Upper lobe of left lung (tissue), 6 donors: ENCODE results near the gene CANT1. TPM values are rescaled to one million over a fixed set of nuclear protein-coding genes. Genes with fewer than 3 reads are reported as not detected.

Experiments used
- ATAC-seq, 2 donors: fragments of 200-7000 bp; cut with Tn5 transposase; one replicate each; pipeline ENCODE4 v1.9.1; 2022; ENCODE audit warnings: mild to moderate bottlenecking in 2 of 2, moderate library complexity in 2 of 2; ENCODE audit not compliant: low FRiP score in 2 of 2
- DNase-seq, 2 donors: peaks; one replicate each; pipeline ENCODE4 v3.0.0-alpha.2; 2019 to 2020
- H3K27ac ChIP-seq, 4 donors: fragments of 200-600 bp; sonication (generic); one replicate each; pipeline ENCODE4 v1.5.1; 2016 to 2019
- H3K27me3 ChIP-seq, 4 donors: fragments of 200-600 bp; sonication (generic); one replicate each; pipeline ENCODE4 v1.5.1; 2017 to 2019
- H3K36me3 ChIP-seq, 4 donors: fragments of 200-600 bp; sonication (generic); one replicate each; pipeline ENCODE4 v1.5.1; 2016 to 2019
- H3K4me1 ChIP-seq, 4 donors: fragments of 200-600 bp; sonication (generic); one replicate each; pipeline ENCODE4 v1.5.1; 2018 to 2019
- H3K4me3 ChIP-seq, 4 donors: fragments of 200-600 bp; sonication (generic); one replicate each; pipeline ENCODE4 v1.5.1; 2017 to 2019; ENCODE audit warnings: mild to moderate bottlenecking in 2 of 4, moderate library complexity in 1 of 4
- H3K9me3 ChIP-seq, 4 donors: fragments of 200-600 bp; sonication (generic); one replicate each; pipeline ENCODE4 v1.5.1; 2018 to 2019
- EP300 ChIP-seq, 4 donors: sonication (generic); formaldehyde crosslinking; IDR thresholded peaks; one replicate each; pipeline ENCODE4 v1.5.1; 2017; ENCODE audit warnings: antibody characterized with exemption in 4 of 4, control low read depth in 2 of 4
- POLR2A ChIP-seq, 4 donors: fragments of 450-650 bp; IDR thresholded peaks; one replicate each; pipeline ENCODE4 v1.5.1; 2016 to 2017; ENCODE audit warnings: antibody characterized with exemption in 4 of 4, mild to moderate bottlenecking in 2 of 4
- POLR2AphosphoS5 ChIP-seq, 2 donors: sonication (generic); formaldehyde crosslinking; IDR thresholded peaks; one replicate each; pipeline ENCODE4 v1.5.1; 2017; ENCODE audit warnings: antibody characterized with exemption in 2 of 2
- WGBS, 2 donors: methylation state at CpG; one replicate each; pipeline ENCODE4 v1.1.5; 2017 to 2018; 5-methylcytosine and 5-hydroxymethylcytosine counted together
- total RNA-seq, 6 donors: library from RNA; depleted of rRNA in 4 of 6; stranded (reverse); fragments of >200 nt in 4 of 6; gene quantifications; one replicate each; pipeline versions ENCODE4 v1.1.0 to v1.2.1, GENCODE V29; 2016 to 2021
- TF ChIP-seq, protein P1 (sequence below), 6 experiments: fragments of 450-650 bp in 4 of 6; fragments of 200-600 bp in 2 of 6; sonication (generic) in 2 of 6; IDR thresholded peaks; one replicate each; pipeline ENCODE4 v1.5.1; 2016 to 2019; ENCODE audit warnings: antibody characterized with exemption in 6 of 6
- donor health status: DM: no; HTN: no; CAD: no; lungs with moderate emphysema.
- donor health status: DM: no; HTN: yes; CAD: no; lungs with severe emphysema.

Gene CANT1
- total RNA-seq, 6 donors from 2014 or later, result 19.5 to 77.8 (median 38.6) TPM

DNA sequence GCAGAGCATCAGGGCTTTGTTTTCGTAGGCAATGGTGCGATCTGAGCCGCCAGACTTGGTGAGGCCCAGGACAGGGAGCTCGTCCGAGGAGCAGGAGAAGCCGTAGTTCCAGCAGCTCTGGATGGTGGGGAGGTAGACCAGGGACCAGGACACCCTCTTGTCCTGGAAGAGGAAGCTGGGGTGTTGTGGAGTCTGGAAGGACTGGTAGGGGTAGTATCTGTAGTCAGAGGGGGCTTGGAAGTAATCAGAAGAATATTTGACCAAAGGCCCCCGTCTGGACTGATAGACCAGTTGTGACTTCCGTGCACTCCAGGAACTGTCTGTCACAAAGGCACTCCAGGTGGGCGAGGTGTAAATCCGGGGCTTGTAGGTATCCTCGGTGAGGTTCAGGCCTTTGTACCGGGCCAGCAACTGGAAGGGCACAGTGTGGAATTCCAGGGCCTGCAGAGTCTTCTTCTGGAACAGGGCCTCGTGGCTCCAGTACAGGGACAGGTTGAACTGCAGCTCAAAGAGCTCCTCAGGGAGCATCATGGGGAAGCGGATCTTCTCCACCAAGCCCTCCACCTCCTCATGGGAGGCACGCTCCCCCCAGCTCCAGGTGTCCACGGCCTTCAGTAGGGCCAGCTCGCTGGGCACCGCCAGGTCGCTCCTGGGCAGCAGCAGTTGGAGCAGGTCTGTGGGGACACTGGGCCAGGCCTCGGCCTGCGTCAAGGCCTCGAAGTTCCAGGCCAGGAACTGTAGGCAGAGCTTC is 37.6 kb downstream of the CANT1 start:
- no peaks in the 10 kb centered on the region for H3K27me3 ChIP-seq
- H3K9me3 ChIP-seq, result no peaks in the 10 kb centered on the region
- peaks cover 14 to 35% (median 29%) of the 10 kb centered on the region in 4 donors for H3K4me1 ChIP-seq
- H3K36me3 ChIP-seq, result peaks cover 0 to 23% (median 5%) of the 10 kb centered on the region in 4 donors
- no peak overlapping the region for H3K4me3 ChIP-seq
- DNase-seq (peak in 1 of 2 donors; percentile 75), ATAC-seq (no peak)
- 87 to 97% methylated on average over 5 to 21 of the region's 22 CpGs for WGBS, 2 donors
- peak overlapping the region in 1 of 4 donors; percentile 1 for H3K27ac ChIP-seq
- TF ChIP-seq POLR2A (IDR thresholded peaks at IDR 0.05), result no peak
- no peak for TF ChIP-seq POLR2AphosphoS5 (IDR thresholded peaks at IDR 0.05)
- TF ChIP-seq EP300 (IDR thresholded peaks at IDR 0.05), result no peak
- TF ChIP-seq, protein P1, sequence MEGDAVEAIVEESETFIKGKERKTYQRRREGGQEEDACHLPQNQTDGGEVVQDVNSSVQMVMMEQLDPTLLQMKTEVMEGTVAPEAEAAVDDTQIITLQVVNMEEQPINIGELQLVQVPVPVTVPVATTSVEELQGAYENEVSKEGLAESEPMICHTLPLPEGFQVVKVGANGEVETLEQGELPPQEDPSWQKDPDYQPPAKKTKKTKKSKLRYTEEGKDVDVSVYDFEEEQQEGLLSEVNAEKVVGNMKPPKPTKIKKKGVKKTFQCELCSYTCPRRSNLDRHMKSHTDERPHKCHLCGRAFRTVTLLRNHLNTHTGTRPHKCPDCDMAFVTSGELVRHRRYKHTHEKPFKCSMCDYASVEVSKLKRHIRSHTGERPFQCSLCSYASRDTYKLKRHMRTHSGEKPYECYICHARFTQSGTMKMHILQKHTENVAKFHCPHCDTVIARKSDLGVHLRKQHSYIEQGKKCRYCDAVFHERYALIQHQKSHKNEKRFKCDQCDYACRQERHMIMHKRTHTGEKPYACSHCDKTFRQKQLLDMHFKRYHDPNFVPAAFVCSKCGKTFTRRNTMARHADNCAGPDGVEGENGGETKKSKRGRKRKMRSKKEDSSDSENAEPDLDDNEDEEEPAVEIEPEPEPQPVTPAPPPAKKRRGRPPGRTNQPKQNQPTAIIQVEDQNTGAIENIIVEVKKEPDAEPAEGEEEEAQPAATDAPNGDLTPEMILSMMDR (IDR thresholded peaks at IDR 0.05), result no peak

GRCh38 chr17:78970834-78971755 is 38.5 kb downstream of the CANT1 start:
- H3K27ac ChIP-seq, result peak overlapping the region in 2 of 4 donors; percentile 1 to 35
- peak; percentile 59 to 63 for ATAC-seq
- H3K36me3 ChIP-seq, result peaks cover 0 to 24% (median 5%) of the 10 kb centered on the region in 4 donors
- peak in 1 of 2 donors; percentile 79 for DNase-seq
- WGBS, 2 donors, result 36 to 39% methylated on average over 19 to 33 of the region's 33 CpGs
- H3K9me3 ChIP-seq, result no peaks in the 10 kb centered on the region
- TF ChIP-seq, protein P1 (IDR thresholded peaks at IDR 0.05), result peak; percentile 87 to 93 (median 90)
- TF ChIP-seq POLR2AphosphoS5 (IDR thresholded peaks at IDR 0.05), result no peak
- H3K27me3 ChIP-seq, result no peaks in the 10 kb centered on the region
- no peak overlapping the region for H3K4me3 ChIP-seq
- peaks cover 11 to 28% (median 22%) of the 10 kb centered on the region in 4 donors for H3K4me1 ChIP-seq

DNA sequence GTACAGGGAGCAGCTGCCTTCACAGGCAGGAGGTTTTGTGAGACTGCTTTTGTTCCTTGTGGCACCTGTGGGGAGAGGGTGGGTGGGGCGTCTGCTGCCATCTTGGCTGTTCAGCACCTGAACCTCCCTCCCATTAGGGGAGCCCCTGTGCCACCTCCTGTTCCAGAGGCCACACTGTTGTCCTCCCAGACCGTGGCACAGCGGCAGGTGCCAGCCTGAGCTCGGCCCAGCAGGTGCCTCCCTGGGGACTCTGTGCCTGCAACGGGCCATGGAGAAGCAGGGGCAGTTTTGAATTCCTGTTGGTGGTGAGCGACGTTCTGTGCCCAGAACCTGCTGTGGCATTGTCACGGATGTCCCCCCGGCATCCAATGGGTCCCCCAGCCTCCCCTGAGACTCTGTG is 39.7 kb downstream of the CANT1 start:
- peaks cover 0 to 24% (median 5%) of the 10 kb centered on the region in 4 donors for H3K36me3 ChIP-seq
- no peaks in the 10 kb centered on the region for H3K9me3 ChIP-seq
- H3K27ac ChIP-seq, result no peak overlapping the region
- TF ChIP-seq, protein P1 (IDR thresholded peaks at IDR 0.05), result no peak
- TF ChIP-seq EP300 (IDR thresholded peaks at IDR 0.05) (no peak), POLR2AphosphoS5 (IDR thresholded peaks at IDR 0.05) (no peak)
- ATAC-seq (no peak), DNase-seq (no peak)
- no peaks in the 10 kb centered on the region for H3K27me3 ChIP-seq
- WGBS, 2 donors, result 85 to 100% methylated on average over 5 to 7 of the region's 9 CpGs
- peaks cover 7 to 20% (median 15%) of the 10 kb centered on the region in 4 donors for H3K4me1 ChIP-seq
- H3K4me3 ChIP-seq, result no peak overlapping the region

- Histone ChIP-seq H3K9me3 (no peaks in the 10 kb centered on the region), H3K27ac (no peak overlapping the region), H3K4me1 (peaks cover 7 to 13% (median 10%) of the 10 kb centered on the region in 4 donors), H3K27me3 (no peaks in the 10 kb centered on the region), H3K36me3 (peaks cover 0 to 24% (median 2%) of the 10 kb centered on the region in 4 donors), H3K4me3 (no peak overlapping the region)
- no peak for DNase-seq
- no peak for ATAC-seq
- WGBS, 2 donors, result 93% methylated on average over 17 to 21 of the region's 21 CpGs
- TF ChIP-seq, protein P1 (IDR thresholded peaks at IDR 0.05), result no peak
- TF ChIP-seq EP300 (IDR thresholded peaks at IDR 0.05) (no peak), POLR2AphosphoS5 (IDR thresholded peaks at IDR 0.05) (no peak), POLR2A (IDR thresholded peaks at IDR 0.05) (no peak)
Observed at GRCh38 chr17:78967782-78968362, 41.7 kb downstream of the CANT1 start.
